A549 (cell line): Measurements from ENCODE around the gene TMEM88.

Source experiments
- BHLHE40 ChIP-seq: IDR thresholded peaks from 2 replicates; pipeline ENCODE4 v1.6.1; 2012; ENCODE audit warnings: low read depth, low read length, inconsistent platforms
- CBX2 ChIP-seq: fragments of 200-600 bp; sonication (generic); IDR thresholded peaks from 2 replicates; pipeline ENCODE4 v1.6.1; 2016; ENCODE audit warnings: low read depth, mild to moderate bottlenecking, borderline replicate concordance
- CBX8 ChIP-seq: fragments of 200-600 bp; sonication (generic); IDR thresholded peaks from 2 replicates; pipeline ENCODE4 v1.6.1; 2016
- CEBPB ChIP-seq, 2 experiments: fragments of >200 bp in 1 of 2; sonication (Bioruptor Twin) in 1 of 2; formaldehyde crosslinking in 1 of 2; IDR thresholded peaks; 2 replicates each; pipeline ENCODE4 v1.6.1; 2012 to 2016
- CTCF ChIP-seq: fragments of >200 bp; sonication (Bioruptor Twin); formaldehyde crosslinking; IDR thresholded peaks from 3 replicates; pipeline ENCODE4 v1.5.1; 2016
- EP300 ChIP-seq, 2 experiments: fragments of >200 bp; sonication (Bioruptor Twin); formaldehyde crosslinking; IDR thresholded peaks; 2 replicates in 1 of 2; 3 replicates in 1 of 2; pipeline ENCODE4 v1.6.1; 2016 to 2017
- NR3C1 ChIP-seq: fragments of >200 bp; sonication (Bioruptor Twin); formaldehyde crosslinking; IDR thresholded peaks from 3 replicates; pipeline ENCODE4 v1.6.1; 2017
- RCOR1 ChIP-seq: fragments of 150-350 bp; IDR thresholded peaks from 2 replicates; pipeline ENCODE4 v1.6.1; 2014; ENCODE audit warnings: antibody characterized with exemption, low read length, low read depth
- REST ChIP-seq: fragments of 200-600 bp; sonication (generic); IDR thresholded peaks from 2 replicates; pipeline ENCODE4 v1.6.1; 2016; ENCODE audit warnings: antibody characterized with exemption, mild to moderate bottlenecking, moderate library complexity

GRCh38 chr17:7887038-7887481 is 32.2 kb downstream of the TMEM88 start:
- no peak for TF ChIP-seq BHLHE40
- TF ChIP-seq RCOR1 = no peak
- no peak for TF ChIP-seq NR3C1
- TF ChIP-seq CTCF = no peak
- no peak for TF ChIP-seq CBX8
- TF ChIP-seq REST = no peak
- TF ChIP-seq CEBPB (IDR thresholded peaks at IDR 0.05) = no peak
- TF ChIP-seq CBX2 = no peak
- no peak for TF ChIP-seq EP300 (IDR thresholded peaks at IDR 0.05)
